Erythroblast (primary cell): Measurements from ENCODE around the gene CTIF.

Source experiments
- GATA1 ChIP-seq: IDR thresholded peaks from 2 replicates; pipeline ENCODE4 v1.6.1; 2011; ENCODE audit warnings: low read depth, mild to moderate bottlenecking, control low read depth, low read length, moderate library complexity
- POLR2A ChIP-seq: IDR thresholded peaks from 2 replicates; pipeline ENCODE4 v1.6.1; 2011; ENCODE audit warnings: mild to moderate bottlenecking, low read length

- TF ChIP-seq POLR2A = no peak
- TF ChIP-seq GATA1 = no peak
Observed at GRCh38 chr18:48629730-48630324, 91.0 kb downstream of the CTIF start.
